H54 (cell line): ENCODE results near the gene MAP3K4.
A peak's percentile ranks its signal among the peaks of the same experiment; 100 is the strongest.
"Not testable (repeated sequence)": the region's sequence is repeated elsewhere in the genome, so short reads cannot be mapped to it uniquely, and the experiment has no call there.

Experiments
- DNase-seq: peaks from one replicate; pipeline ENCODE4 v3.0.0; 2011; ENCODE audit warnings: low spot score, mixed read lengths; ENCODE audit not compliant: insufficient read length
- FAIRE-seq: peaks from 3 replicates; lab custom pipeline; 2011; peaks lifted over from hg19 to GRCh38; lab: Jason Lieb, UNC
- POLR2A ChIP-seq: IDR thresholded peaks from 2 replicates; pipeline ENCODE4 v1.6.1; 2011; ENCODE audit warnings: low read depth, mild to moderate bottlenecking, low read length

MAP3K4 gene

DNA sequence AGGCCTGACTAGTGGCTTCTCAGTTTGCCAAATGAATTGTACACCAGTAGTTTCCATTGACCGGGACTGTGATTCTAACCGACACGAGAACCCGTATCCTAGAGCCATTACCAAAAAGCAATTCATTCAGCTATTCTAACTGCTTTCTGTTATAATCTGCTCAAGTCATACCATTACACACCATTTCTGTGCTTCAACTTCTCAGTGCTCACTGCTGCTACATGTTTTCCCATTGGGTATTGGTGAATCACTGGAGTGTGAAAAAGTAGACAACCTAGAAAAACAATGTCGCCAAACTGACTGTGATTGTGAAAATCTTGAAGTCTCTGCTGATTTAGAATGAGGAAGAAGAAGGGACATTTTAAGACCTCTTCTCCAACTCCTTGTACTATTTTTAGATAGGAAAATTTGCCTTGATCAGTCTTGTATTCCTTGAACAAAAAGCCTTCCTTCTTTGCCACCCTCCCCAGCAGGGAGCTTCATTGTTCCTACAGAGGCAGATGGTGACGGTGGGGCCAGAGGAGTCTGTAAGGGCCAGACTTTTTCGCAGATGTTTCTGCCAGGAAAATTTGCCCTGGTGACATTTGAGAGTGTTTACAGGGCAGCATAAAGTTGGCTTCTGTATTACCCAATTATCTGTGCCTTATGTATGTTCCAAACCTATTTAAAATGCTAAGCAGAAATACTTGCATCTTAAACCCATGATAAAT, 31.7 kb upstream of the MAP3K4 start:
- TF ChIP-seq POLR2A = no peak
- FAIRE-seq = no peak
- no peak for DNase-seq

DNA sequence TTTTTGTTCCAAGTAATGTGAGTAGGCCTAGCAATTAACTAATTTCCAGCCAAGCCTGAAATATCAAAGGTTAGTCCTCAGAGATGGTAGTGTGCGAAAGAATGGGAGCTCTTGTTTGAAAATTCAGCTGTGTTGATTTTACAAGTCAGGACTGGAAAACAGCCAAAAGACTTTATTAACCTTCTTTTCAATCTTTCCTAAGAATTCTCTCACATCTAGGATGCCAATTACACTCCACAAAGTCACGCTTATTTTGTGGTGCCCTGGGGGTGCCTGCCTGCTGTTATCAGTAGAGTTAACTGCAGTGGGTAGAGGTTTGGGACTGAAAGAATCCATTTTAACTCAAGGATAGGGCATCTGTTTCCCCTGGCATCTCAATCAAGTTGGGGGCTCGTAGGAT, 30.7 kb upstream of the MAP3K4 start:
- DNase-seq = no peak
- no peak for TF ChIP-seq POLR2A
- FAIRE-seq = no peak

DNA sequence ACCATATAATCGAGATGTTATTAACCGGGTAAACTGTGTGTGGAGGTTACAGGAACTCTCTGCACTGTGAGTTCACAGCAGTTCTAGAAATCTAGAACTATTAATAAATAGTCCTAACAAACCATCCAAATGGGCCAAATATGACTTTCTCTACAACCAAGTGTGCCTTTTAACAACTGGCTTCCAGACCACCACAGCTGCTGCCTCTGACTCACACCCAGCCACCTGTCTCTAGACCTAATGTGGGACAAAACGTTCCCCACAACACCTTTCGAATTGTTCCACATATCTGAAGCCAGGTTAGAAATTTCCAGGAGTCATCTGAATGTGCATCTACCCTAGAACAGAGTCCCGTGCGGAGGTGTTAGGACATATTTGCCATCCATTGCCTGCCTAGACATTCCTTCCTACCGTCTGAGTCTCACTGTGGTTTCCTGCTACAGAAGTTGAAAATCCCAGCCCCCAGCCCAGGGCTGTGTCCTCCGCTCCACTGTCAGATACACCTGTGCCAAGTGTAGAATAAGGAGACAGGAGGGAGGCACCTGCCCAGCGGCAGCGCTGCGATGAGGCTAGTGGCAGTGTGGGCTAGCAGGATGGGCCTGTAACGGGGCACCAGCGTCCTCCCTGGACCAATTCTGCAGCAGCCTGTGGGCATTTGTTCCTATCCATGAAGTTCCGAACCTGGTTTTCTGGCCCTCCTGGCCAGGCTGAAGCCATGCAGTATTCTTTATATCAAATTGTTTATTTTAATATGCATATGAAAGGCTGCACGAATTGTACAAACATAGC, 28.5 kb upstream of the MAP3K4 start:
- no peak for DNase-seq
- no peak for FAIRE-seq
- no peak for TF ChIP-seq POLR2A

DNA sequence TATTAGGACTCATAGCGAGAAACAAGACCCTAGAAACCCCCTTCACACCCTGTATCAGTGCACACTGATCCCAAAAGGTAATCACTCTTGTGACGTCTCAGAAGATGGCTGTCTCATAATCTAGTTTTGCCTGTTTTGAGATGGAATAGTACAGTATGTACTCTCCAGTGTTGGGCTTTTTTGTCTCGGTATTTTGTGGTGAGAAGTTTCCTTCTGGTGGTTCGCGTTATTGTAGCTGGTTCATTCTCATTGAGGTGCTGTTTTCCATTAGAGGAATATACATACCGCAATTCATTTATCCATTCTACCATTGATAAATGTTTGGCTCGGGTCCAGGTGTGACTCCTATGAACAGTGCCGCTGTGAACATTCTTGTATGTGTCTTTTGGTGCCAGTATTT, 27.9 kb upstream of the MAP3K4 start:
- no peak for TF ChIP-seq POLR2A
- FAIRE-seq (no peak), DNase-seq (no peak)

DNA sequence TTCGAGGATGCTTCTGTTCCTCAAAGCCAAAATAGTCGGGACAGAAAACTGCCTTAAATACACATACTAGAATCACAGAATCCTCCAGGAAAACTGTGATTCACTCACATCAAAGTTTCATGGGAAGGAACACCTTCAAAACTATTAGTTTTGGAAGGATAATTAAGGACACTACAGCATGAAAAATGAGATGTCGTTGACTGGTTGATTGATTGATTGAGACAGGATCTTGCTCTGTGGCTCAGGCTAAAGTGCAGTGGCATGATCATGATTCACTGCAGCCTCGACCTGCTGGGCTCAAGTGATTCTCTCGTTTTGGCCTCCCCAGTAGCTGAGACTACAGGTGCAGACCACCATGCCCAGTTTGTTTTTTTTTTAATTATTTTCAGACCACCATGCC, 25.7 kb upstream of the MAP3K4 start:
- DNase-seq (no peak), FAIRE-seq (no peak)
- TF ChIP-seq POLR2A = no peak

DNA sequence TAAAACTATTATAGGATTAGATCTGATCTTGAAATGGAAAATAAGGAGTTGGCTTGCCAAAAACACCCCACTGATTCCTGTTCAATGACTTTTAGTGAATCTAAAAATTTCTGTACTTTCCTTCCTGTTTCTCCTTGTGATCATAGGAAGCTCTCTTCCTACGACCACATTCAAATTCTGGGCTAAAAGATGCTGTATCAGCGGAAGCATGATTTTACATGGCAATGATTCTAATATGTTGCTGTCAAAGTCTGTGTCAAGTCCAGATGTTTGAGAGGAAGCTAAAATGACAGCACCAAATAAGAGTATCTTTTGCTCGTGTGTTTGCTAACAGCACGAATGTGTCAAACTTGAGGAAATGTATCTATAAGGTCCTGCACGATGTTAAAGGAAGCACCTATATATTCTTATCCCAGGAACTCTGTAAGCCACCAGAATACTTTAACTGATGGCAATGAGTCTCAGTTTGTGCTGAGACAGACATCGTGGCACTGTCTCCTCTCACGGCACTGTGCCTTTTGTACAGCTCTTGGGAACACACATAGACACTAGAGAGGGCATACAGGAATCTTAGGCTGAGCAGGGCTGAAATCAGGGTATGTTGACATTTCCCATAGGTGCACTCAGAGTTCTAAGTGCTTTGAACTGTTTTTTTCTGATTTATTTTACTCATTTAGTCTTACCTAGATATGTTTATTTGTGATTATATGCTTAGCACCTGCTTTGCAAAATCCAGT, 24.9 kb upstream of the MAP3K4 start:
- no peak for TF ChIP-seq POLR2A
- FAIRE-seq (no peak), DNase-seq (no peak)

DNA sequence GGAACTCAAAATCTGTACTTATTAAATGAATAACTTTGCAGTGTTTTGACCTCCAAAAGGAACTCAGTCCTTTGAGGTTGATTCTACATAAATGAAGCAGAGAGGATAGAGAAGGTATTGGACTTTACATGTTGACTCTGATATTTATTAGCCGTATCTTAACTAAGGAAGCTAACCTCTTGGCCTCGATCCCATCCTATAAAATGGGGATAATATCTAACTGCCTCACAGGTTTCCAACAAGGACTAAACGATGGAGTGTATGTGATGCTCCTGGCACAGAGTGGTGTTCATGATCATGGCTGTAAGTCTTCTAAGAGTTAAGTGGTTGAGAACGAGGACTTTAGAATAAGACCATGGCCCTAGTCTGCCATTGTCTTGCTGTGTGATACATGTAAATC, 24.2 kb upstream of the MAP3K4 start:
- FAIRE-seq = no peak
- no peak for TF ChIP-seq POLR2A
- no peak for DNase-seq

DNA sequence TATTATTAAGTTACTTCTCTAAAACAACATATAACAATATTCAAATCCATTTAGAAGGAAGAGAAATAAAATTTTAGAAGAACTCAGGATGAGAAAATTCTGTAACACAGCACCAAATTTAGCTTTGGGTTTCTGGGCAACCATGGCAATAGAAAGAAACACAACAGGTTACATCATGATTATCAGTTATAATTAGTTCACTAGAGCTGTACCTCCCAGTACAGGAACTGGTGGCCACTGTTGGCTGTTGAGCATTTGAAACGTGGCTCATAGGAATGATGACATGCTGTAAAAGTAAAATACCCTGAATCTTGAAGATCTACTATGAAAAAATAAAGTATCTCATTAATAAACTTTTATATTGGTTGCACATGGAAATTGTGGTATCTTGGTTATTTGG, 23.7 kb upstream of the MAP3K4 start:
- TF ChIP-seq POLR2A = no peak
- no peak for DNase-seq
- FAIRE-seq = no peak

DNA sequence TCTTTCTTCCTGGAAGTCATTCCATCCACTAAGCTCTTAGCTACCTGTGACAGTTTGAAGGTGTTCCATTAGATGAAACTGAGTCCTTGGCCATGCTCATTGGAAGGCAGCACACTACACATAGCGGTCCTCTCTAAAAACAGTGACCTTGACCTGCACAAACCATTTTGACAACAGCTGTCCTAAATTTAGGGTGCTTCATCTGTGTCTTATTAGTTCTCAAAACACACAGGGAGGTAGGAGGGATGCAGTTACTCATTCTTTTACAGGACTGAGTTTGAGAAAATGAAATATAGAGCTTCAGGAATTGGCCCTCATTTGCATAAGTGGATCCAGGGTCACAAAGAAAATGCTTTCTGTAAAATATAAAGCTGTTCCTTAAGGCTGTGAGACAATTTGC, 20.4 kb upstream of the MAP3K4 start:
- TF ChIP-seq POLR2A = no peak
- no peak for FAIRE-seq

DNA sequence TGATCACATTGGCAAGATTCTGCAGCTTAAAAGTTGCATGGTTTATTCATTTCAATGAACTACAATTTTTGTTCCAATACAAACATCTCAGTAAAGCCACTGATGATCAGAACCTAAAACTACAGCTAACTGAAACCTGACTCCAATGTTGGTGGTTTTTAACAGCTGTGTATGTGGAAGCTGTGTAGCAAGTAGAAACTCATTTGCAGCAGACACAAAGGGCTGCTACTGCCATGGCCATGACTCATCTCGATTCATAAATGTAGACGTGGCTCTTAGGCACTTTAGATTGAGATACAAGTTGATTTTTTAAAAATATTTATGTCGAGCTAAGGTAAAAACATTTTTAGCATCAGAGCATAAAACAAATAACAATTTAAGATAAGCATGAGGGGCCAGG, 19.5 kb upstream of the MAP3K4 start:
- FAIRE-seq (no peak), DNase-seq (peak; percentile 23)
- no peak for TF ChIP-seq POLR2A

More for the DNA sequence above, 20.4 kb upstream of the MAP3K4 start:
- no peak for DNase-seq

DNA sequence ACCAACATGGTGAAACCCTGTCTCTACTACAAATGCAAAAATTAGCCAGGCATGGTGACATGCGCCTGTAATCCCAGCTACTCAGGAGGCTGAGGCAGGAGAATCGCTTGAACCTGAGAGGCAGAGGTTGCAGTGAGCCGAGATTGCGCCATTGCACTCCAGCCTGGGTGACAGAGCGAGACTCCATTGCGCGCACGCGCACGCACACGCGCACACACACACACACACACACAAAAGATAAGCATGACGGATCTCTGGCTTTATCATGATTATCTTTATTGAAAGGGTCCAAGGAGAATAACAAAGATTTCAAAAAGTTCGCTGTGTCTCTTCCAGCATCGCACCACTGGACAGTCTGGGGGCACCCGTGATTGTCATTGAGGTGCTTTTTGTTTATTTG, 19.0 kb upstream of the MAP3K4 start:
- FAIRE-seq, DNase-seq: not testable (repeated sequence)

DNA sequence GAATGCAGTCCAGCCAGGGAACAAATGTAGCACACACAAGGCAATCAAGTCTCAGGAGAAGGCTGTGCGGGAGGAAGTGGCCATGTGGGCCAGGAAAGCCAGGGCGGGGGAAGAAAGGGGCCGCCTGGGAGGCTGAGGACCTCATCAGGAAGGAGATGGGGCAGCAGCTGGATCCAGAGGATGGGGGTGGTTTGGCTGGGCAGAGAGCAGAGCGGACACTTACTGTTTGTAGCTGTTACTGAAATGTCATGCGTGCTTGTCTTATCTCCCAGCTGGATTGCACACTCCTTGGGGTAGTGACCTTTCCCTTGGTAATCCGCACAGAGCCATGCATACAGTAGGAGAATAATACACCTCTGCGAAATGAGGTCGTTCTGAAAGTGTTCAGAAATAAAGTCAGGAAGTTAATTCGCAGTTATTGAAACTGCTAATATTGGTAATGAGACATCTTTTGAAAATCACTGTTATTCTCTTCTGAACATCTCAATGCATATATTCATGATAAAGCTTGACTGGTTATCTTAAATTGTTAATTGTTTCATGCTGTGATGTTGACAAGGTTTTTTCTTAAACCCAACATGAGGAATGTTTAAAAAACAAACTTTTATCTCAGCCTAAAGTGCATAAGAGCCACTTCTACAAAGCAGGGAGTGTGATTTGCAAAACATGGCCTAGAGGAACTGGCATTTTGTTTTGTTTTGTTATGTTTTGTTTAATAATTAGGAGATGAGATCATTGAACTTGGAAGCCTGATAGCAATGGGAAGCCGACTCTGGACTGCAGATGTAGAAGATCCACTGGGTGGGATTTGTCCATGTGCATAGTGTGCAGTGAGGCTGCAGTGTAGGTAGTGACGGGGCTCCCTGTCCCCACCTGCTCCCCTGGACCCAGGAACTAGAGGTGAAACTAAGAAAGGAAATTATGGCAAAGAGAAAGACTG, 18.0 kb upstream of the MAP3K4 start:
- no peak for DNase-seq
- no peak for FAIRE-seq
- no peak for TF ChIP-seq POLR2A

DNA sequence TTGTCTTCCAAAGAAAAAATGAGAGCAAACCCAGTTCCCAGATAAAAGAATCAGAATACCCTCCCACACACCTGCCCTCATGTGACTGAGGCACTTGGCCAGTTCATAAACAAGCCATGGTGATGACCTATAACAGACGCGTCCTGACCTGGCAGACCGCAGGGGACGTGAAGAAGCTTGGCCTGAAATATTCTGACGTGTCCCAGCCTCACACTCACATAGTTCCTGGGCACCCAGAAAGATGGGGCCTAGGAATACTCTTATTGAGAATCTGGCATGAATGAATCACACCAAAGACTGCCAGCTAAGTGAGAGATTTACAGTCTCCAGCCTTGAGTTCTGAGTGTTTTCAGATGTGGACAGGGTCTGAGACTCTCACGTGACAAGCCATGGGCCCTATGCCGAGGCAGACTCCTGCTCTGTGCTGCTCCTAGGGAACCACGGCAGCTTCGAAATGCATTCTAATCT, 17.2 kb upstream of the MAP3K4 start:
- FAIRE-seq (no peak), DNase-seq (no peak)
- TF ChIP-seq POLR2A = no peak

DNA sequence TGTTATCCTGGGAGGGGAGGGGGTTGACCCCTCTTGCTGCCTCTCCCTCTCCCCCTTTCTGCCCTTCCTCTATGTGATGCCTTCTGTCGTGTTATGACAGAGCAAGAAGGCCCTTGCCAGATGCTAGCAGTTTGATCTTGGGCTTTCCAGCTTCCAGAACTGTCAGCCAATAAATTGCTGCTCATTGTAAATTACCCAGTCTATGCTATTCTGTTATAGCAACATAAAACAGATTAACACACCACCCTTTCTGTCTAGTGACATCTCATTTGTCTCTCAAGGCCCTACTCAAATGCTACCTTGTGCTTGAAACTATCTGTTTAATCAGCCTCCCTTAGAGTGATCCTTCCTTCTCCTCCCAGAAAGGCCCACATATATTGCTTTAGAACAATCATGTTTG, 16.4 kb upstream of the MAP3K4 start:
- TF ChIP-seq POLR2A = no peak
- DNase-seq (no peak), FAIRE-seq (no peak)

DNA sequence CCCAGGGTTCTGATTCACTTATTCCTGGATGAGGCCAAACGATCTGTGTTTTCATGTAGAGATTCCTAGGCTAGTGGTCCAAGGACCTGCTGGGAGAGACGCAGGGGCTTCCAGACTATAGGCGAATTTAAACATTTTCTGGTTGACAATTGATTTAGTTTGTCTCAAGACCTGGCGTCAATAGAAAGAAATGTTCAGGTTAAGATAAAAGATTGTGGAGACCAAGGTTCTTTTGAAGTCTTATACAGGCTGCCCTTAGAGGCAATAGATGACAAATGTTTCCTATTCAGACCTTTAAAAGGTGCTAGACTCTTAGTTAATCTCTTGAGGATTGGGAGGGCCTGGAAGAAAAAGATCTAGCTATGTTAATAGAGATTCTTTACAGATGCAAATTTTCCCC, 15.6 kb upstream of the MAP3K4 start:
- DNase-seq, FAIRE-seq: not testable (repeated sequence)
